ENCODE data around the gene DUSP11.
"Not testable (repeated sequence)": the region's sequence is repeated elsewhere in the genome, so short reads cannot be mapped to it uniquely, and the experiment has no call there.

The DUSP11 gene

GRCh38 chr2:73717695-73718094, 62.2 kb downstream of the DUSP11 start:
- DNase-seq; H3K4me3 Mint-ChIP-seq; H3K36me3 Mint-ChIP-seq (ENCODE audit: low read depth); H3K4me1 Mint-ChIP-seq (ENCODE audit: low read depth); H3K27ac Mint-ChIP-seq: not testable (repeated sequence)
- peaks cover 22% of the 10 kb centered on the region for H3K27me3 Mint-ChIP-seq
- H3K9me3 Mint-ChIP-seq = peaks cover 12% of the 10 kb centered on the region

GRCh38 chr2:73717251-73717606, 62.7 kb downstream of the DUSP11 start:
- no peak for DNase-seq
- H3K9me3 Mint-ChIP-seq = peaks cover 12% of the 10 kb centered on the region
- H3K27me3 Mint-ChIP-seq = peaks cover 26% of the 10 kb centered on the region
- H3K27ac Mint-ChIP-seq = no peak overlapping the region
- H3K4me1 Mint-ChIP-seq (ENCODE audit: low read depth) = no peaks in the 10 kb centered on the region
- H3K4me3 Mint-ChIP-seq = no peak overlapping the region
- peaks cover 3% of the 10 kb centered on the region for H3K36me3 Mint-ChIP-seq (ENCODE audit: low read depth)

GRCh38 chr2:73716543-73717250, 63.2 kb downstream of the DUSP11 start:
- Mint-ChIP-seq H3K4me1 (ENCODE audit: low read depth) (no peaks in the 10 kb centered on the region), H3K36me3 (ENCODE audit: low read depth) (peaks cover 3% of the 10 kb centered on the region), H3K27me3 (peaks cover 26% of the 10 kb centered on the region), H3K4me3 (no peak overlapping the region), H3K27ac (no peak overlapping the region), H3K9me3 (peaks cover 12% of the 10 kb centered on the region)
- no peak for DNase-seq

GRCh38 chr2:73714091-73714490, 65.8 kb downstream of the DUSP11 start:
- H3K36me3 Mint-ChIP-seq (ENCODE audit: low read depth) = peaks cover 3% of the 10 kb centered on the region
- H3K9me3 Mint-ChIP-seq = peaks cover 12% of the 10 kb centered on the region
- H3K27ac Mint-ChIP-seq = no peak overlapping the region
- no peak overlapping the region for H3K4me3 Mint-ChIP-seq
- no peak for DNase-seq
- H3K4me1 Mint-ChIP-seq (ENCODE audit: low read depth) = no peaks in the 10 kb centered on the region
- H3K27me3 Mint-ChIP-seq = peaks cover 40% of the 10 kb centered on the region
